Measurements from ENCODE around the gene PRKG1. TPM values are rescaled to one million over a fixed set of nuclear protein-coding genes. Genes with fewer than 3 reads are reported as not detected.
A peak's percentile ranks its signal among the peaks of the same experiment; 100 is the strongest.

Gene PRKG1
- total RNA-seq, 1 experiment from 2014 or later, result 10.4 TPM

DNA sequence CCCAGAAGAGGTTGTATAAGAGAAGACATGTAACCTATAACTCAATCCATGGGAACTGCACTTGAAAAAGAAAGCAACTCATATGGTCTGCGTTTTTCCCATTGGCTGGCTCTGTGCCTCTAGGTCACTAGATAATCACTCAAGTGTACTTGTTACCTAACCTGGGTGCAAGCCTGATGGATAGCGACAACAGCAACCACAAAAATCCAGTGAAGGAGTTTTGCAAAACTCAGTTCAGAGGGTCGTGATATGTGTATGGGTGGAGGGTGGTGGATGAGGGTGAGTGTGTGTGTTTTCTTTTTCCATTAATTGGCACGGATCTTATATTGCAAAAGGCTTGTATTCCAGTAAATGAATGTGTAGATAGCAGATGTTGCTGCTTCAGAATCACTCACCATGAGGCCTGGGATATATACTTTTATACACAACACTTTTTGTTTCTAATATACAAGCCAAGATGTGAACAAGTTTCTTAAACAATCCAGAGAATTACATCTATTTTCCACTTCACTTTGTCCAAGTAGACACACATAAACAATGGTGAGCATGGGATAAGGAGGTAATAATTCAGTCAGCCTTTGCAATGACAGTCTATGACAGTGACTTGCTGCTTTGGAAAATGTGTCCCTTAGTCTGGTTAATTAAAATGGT lies 952.9 kb downstream of the PRKG1 start:
- Histone ChIP-seq H3K27ac (ENCODE audit: insufficient read length, low read depth, low read length) (no peak overlapping the region), H3K4me1 (ENCODE audit: insufficient read depth, low read length) (0 out of 2 replicates have a peak, but pooled peaks cover 2% of the 10 kb centered on the region), H2AK5ac (ENCODE audit: insufficient read length, low read length) (no peak overlapping the region), H2AFZ (ENCODE audit: low read length) (no peak overlapping the region), H2BK5ac (ENCODE audit: insufficient read length, low read length) (no peak overlapping the region), H3K79me2 (ENCODE audit: insufficient read depth, low read length) (no peaks in the 10 kb centered on the region), H3K9ac (ENCODE audit: extremely low read depth, insufficient read length, low read length) (no peak overlapping the region), H3K14ac (ENCODE audit: insufficient read depth, low read length) (no peak overlapping the region), H3K79me1 (ENCODE audit: insufficient read depth, low read depth, low read length, poor library complexity, severe bottlenecking) (no peaks in the 10 kb centered on the region), H4K5ac (ENCODE audit: insufficient read length, low read depth, low read length) (no peak overlapping the region), H2BK120ac (ENCODE audit: low read depth, low read length, poor library complexity, severe bottlenecking) (no peak overlapping the region), H3K18ac (ENCODE audit: insufficient read length, low read depth, low read length) (no peak overlapping the region), H3K9me3 (ENCODE audit: control insufficient read depth, low read depth, low read length) (no peaks in the 10 kb centered on the region), H2BK15ac (ENCODE audit: low read depth, low read length) (no peak overlapping the region), H3K23ac (ENCODE audit: insufficient read length, low read depth, low read length) (no peak overlapping the region), H3K4me2 (ENCODE audit: insufficient read depth, insufficient read length, low read length) (no peak overlapping the region), H2BK12ac (ENCODE audit: insufficient read length, low read depth, low read length) (no peak overlapping the region), H3K56ac (ENCODE audit: insufficient read length, low read depth, low read length) (no peak overlapping the region), H3T11ph (ENCODE audit: low read length) (no peak overlapping the region), H4K20me1 (ENCODE audit: control insufficient read depth, insufficient read depth, insufficient read length) (no peaks in the 10 kb centered on the region), H4K91ac (ENCODE audit: insufficient read length, low read depth, low read length) (no peak overlapping the region), H3K23me2 (ENCODE audit: insufficient read length, low read depth, low read length, poor library complexity, severe bottlenecking) (no peaks in the 10 kb centered on the region), H3K4ac (ENCODE audit: low read depth, low read length) (no peak overlapping the region), H4K8ac (replicated peaks; ENCODE audit: insufficient read length, low read depth, low read length) (no peak overlapping the region), H3K27me3 (ENCODE audit: insufficient read depth, low read length) (no peaks in the 10 kb centered on the region), H2BK20ac (ENCODE audit: low read depth, low read length, poor library complexity, severe bottlenecking) (no peak overlapping the region)
- peaks cover 19 to 20% of the 10 kb centered on the region in 2 experiments for H3K4me1 Mint-ChIP-seq
- peaks cover 43% of the 10 kb centered on the region in 2 experiments for H3K9me3 Mint-ChIP-seq
- H3K27me3 Mint-ChIP-seq (ENCODE audit: low read depth), result peaks cover 7% of the 10 kb centered on the region
- TF ChIP-seq, protein P1, sequence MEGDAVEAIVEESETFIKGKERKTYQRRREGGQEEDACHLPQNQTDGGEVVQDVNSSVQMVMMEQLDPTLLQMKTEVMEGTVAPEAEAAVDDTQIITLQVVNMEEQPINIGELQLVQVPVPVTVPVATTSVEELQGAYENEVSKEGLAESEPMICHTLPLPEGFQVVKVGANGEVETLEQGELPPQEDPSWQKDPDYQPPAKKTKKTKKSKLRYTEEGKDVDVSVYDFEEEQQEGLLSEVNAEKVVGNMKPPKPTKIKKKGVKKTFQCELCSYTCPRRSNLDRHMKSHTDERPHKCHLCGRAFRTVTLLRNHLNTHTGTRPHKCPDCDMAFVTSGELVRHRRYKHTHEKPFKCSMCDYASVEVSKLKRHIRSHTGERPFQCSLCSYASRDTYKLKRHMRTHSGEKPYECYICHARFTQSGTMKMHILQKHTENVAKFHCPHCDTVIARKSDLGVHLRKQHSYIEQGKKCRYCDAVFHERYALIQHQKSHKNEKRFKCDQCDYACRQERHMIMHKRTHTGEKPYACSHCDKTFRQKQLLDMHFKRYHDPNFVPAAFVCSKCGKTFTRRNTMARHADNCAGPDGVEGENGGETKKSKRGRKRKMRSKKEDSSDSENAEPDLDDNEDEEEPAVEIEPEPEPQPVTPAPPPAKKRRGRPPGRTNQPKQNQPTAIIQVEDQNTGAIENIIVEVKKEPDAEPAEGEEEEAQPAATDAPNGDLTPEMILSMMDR (conservative IDR thresholded peaks at IDR 0.05), result no peak
- no peak overlapping the region for H3K4me3 Mint-ChIP-seq
- no CpG with 5 or more reads among the region's 4 CpGs for WGBS (ENCODE audit: extremely low coverage, insufficient read length, low lambda C conversion rate)
- 0 out of 7 replicates have a peak overlapping the region, but pooled peaks of 1 of the 3 experiments have one; percentile 64 for H3K27ac Mint-ChIP-seq
- peaks cover 48 to 85% (median 81%) of the 10 kb centered on the region in 3 experiments for H3K36me3 Mint-ChIP-seq (ENCODE audit: insufficient read depth in 1 of 3, low read depth in 3 of 3)
- no peak for DNase-seq

All from H9 (cell line).